Measurements from ENCODE around the gene ATG3.
"Not testable (repeated sequence)": the region's sequence is repeated elsewhere in the genome, so short reads cannot be mapped to it uniquely, and the experiment has no call there.

Gene ATG3

DNA sequence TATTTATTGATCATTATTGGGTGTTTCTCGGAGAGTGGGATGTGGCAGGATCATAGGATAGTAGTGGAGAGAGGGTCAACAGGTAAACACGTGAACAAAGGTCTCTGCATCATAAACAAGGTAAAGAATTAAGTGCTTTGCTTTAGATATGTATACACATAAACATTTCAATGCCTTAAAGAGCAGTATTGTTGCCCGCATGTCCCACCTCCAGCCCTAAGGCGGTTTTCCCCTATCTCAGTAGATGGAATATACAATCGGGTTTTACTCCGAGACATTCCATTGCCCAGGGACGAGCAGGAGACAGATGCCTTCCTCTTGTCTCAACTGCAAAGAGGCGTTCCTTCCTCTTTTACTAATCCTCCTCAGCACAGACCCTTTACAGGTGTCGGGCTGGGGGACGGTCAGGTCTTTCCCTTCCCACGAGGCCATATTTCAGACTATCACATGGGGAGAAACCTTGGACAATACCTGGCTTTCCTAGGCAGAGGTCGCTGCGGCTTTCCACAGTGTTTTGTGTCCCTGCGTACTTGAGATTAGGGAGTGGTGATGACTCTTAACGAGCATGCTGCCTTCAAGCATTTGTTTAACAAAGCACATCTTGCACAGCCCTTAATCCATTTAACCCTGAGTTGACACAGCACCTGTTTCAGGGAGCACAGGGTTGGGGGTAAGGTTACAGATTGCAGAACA lies 2.6 kb upstream of the ATG3 start:
- in situ Hi-C loops (cut with HindIII; ENCODE audit: low sequenced_read_pairs) = not testable (repeated sequence)

DNA sequence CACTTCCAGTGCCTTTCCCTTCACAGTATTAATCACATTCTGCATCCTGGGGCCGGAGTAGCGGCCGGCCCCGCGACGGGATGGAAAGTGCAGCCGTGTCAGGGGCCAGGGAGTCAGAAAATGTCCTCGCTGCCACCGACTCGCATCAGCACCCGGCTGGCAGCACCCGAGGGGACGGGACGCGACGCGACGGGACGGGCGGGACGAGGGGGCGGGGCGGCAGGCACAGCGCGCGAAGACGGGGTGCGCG lies 353 bp downstream of the ATG3 start:
- in situ Hi-C loops (cut with HindIII; ENCODE audit: low sequenced_read_pairs) = no loop called here

DNA sequence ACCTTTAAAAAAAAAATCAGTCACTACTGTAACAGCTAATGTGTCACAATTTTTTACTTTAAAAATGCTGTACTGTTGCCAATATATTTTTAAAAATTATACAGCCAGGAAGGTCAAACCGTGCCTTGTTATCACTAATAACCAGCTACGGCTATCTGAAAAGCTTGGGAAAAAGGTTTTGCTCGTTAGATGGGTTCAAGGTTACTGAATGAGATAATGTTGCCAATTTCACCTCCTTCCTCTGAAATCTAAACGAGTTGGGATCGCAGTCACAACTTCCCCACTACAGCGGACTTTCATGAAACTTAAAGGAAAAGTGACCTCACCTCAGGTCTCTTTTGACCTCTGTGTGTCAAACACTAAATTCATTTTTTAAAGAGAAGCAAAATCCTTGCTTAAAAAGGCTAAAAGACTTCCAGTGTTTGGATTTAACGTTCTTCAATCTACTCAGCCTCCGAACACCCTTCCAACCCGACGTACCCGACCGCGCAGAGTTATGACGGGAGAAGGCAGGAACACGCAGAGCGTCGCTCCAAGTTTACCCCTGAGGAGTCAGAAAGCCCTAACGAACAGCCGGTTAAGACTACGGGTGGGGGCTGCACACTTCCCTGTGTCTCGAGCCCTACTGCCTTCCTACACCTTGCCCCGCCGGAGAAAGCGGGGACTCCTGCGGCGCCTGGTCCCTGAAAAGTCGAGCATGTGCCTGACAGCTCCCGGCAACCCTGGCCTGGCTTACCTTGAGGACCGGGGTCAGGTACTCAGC lies 860 bp downstream of the ATG3 start:
- in situ Hi-C loops (cut with HindIII; ENCODE audit: low sequenced_read_pairs) = no loop called here

DNA sequence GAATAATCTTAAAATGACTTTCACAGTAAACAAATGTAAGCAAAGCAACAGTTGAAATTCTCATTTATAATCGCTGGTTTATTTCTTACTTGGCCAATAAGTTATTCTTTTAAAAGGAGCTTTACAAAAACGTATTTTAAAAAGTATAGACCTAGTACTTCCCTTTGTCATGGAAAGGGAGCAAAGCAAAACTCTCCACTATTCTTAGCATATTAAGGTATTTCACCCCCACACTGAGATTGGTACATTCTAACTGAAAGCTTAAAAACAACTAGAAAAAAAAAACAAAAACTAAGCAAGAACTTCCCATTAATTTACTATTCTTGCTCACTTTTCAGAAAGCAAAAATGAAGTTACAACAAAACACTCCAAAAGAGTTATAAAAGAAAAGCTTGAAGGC lies 1.5 kb downstream of the ATG3 start:
- in situ Hi-C loops (cut with HindIII; ENCODE audit: low sequenced_read_pairs) = no loop called here

DNA sequence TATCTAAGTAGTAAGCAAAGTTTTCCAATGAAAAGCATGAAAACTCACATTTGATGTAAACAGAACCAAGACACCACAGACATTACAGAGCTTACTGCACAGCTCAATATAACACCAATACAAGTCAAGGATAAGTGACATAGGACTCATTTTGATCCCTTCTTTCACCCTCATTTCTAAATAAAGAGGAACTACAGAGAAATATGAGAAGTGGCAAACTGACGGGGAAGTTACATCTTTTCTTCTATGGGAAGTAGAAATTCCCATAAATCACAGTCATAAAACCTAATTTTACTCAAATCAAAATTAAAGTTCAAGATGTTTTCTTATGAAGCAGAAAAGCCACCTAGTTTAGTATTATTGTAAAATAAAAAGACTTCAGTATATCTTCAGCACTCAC lies 3.8 kb downstream of the ATG3 start:
- in situ Hi-C loops (cut with HindIII; ENCODE audit: low sequenced_read_pairs) = no loop called here

DNA sequence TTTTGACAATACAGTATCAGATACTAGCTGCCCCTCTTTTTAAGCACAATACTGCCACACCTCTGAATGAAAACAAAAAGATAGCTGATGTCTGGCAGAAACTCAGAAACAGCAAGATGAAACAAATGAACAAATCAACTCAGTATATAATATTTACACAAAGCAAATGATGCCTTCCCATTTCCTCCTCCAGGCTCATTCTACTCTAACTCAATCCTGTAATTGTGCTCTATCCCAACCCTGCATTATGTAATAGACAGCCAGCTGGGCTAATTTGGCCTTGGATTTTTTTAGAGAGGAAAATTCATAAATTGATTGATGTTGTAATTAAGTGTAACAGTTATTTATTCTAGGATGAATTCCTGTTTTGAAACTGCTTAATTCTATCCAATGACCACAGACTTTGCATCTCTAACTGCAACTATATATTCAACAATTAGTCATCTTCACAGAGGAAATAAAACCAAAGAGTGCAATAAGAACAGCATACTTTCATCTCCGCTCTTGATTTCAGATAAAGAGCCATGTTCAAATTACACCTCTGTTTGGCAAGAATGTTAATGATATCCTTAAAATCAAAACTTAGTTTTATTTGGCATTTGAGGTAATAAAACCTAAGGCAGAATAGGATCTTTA lies 6.1 kb downstream of the ATG3 start:
- in situ Hi-C loops (cut with HindIII; ENCODE audit: low sequenced_read_pairs) = no loop called here

DNA sequence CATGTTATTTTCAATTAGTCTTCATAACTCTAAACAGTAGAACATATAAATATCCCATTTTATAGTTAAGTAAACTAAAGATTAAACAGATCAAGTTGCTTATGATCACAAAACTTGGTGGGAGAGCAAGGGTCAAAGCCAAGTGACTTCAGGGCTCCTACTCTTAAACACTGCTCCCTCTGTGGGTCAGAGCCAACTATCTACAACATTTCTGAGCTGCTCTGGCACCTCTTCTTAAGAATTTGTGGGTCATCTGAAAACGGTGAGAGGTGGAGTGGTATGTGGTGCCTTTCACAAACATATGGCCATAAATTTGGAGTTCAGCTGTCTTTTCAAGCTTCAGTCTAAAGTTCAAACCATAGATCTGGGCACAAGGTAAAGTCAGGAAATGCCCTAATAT lies 10.9 kb downstream of the ATG3 start:
- in situ Hi-C loops (cut with HindIII; ENCODE audit: low sequenced_read_pairs) = no loop called here

DNA sequence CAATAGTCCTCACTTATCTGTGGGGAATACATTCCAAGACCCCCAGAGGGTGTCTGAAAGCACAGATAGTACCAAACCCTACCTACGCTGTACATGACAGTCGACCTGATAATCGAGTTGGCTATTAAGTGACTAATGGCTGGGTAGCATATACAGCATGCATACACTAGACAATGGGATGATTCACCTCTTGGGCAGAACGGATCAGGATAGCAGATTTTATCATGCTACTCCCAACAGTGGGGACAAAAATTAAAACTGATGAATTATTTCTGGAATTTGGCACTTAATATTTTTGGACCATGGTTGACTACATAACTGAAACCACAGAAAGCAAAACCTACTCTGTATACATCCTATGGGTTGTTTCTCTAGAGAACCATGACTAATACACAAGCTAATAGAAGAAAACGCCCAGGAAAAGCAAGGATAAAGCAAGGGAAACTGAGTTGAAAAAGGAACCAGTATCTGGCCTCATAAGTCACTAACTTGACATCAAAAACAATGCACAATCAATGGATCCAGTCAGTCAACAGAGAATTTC lies 15.5 kb downstream of the ATG3 start:
- in situ Hi-C loops (cut with HindIII; ENCODE audit: low sequenced_read_pairs) = no loop called here

DNA sequence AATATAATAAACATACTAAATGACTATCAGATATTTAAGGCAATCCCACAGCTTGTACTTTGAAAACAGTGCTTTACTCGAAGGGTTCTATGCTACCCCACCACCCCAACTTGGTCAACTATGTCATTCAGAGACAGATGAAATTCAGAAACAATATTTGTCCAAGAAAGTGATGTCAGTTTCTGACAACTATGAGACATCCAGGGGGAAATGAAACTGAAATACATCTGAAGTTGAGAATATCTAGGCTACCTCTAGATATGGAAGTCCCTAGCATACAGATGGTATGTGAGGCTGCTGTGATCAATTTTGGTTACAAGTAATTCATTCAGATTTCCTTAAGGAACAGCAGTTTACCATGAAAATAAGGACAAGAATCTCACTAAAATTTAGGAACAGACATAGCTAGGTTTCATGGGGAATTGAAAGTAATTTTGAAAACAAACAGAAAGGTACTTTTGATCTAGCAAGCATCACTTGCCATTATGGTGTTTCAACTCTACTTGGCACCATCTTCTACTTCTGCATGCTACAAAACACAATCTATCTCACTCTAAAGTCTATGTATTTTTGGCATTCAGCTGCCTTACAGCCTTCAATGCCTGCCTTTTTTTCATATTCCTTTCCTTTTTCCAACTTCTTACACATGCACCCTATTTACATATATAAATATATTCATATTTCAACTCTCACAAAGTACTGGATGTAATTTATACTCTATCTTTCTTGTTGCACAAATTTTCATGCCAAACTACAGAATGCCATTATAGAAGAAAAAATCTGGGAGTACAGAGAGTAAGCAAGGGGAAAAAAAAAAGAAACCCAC lies 21.7 kb downstream of the ATG3 start:
- in situ Hi-C loops (cut with HindIII; ENCODE audit: low sequenced_read_pairs) = loop anchor here (5.0 kb wide), 1 partner anchor 33 kb away; no protein-coding TSS in a partner anchor

DNA sequence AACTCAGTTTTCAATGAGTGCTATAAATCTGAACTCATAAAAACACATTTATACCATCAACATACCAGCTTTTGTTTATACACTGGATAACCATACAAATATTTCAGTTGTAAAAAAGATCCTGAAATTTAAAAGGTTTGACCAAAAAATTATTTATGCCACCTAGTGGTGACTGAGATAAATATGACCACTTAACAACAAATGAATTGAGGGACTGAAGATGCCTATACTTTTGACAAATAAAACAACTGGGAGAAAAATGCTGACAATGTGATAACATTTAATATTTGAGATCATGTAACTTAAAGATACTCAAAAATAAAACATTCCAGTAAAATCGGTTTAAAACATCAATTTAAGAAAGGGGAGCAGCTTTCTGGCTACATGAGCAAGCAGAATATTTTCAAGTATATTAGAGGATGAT lies 30.4 kb downstream of the ATG3 start:
- in situ Hi-C loops (cut with HindIII; ENCODE audit: low sequenced_read_pairs) = no loop called here

DNA sequence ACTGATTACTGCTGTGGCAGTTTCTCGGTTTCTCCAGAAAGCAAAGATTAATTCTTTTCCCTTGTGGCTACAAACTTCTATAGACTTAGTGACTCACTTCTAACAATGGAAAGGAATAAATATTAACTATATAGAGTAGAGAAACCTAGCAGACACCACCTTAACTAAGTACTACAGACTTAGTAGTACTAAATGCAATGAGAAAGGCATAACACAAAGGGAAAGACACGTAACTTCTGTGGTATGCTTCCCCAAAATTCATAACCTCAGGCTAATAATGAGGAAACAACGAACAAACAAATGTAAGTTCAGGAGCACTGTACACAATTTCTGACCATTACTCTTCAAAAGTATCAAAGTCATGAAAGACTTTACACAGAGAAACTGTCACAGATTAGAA lies 31.2 kb downstream of the ATG3 start:
- in situ Hi-C loops (cut with HindIII; ENCODE audit: low sequenced_read_pairs) = no loop called here

DNA sequence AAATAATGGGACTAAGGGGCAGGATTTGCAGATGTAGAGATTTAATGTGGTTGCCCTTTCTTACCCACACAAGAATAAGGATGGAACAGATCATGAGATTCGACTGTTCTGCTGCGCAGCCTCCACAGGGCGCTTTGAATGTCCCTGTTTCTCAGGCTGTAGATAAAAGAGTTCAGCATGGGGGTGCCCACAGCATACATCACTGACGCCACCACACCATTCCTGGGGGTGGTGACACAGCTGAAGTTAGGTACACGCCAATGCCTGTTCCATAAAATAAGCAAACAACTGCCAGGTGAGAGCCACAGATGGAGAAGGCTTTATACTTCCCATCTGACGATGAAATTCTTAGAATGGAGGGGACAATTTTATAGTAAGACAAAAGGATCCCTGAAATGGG lies 37.6 kb downstream of the ATG3 start:
- in situ Hi-C loops (cut with HindIII; ENCODE audit: low sequenced_read_pairs) = loop anchor here (25.0 kb wide), 1 partner anchor 212 kb away; no protein-coding TSS in a partner anchor

DNA sequence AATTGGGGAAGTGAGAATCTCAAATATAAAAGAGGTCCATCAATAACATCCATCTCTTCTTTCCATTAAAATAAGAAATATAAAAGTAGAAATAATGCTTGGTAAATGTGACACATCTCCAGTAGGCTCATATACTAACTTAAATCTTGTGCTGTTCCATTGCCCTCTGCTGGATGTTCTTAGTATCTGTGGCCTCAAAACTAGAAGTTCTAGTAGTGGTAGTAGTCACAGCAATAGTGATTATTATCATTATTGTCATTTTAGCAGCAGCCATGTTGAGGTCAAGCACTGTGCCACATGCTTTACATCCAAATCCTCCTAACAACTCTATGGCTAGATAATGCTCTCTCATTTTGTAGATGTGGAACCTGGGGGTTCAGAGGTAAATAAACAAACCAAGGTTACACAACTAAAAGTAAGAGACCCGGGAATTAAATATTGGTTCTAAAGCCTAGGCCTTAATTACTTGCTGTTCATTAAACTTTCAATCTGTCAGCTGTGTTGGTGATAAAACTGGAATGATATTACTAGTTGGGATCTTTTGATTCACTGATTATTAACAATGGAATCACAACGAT lies 42.2 kb downstream of the ATG3 start:
- in situ Hi-C loops (cut with HindIII; ENCODE audit: low sequenced_read_pairs) = loop anchor here (25.0 kb wide), 1 partner anchor 207 kb away; no protein-coding TSS in a partner anchor

DNA sequence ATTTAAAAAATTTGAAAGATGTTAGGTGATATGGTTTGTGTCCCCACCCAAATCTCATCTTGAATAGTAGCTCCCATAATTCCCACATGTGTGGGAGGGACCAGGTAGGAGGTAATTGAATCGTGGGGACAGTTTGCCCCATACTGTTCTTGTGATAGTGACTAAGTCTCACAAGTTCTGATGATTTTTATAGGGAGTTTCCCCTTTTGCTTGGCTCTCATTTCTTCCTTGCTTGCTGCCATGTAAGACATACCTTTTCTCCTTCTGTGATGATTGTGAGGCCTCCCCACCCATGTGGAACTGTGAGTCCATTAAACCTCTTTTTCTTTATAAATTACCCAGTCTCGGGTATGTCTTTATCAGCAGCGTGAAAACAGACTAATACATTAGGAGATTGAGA lies 42.8 kb downstream of the ATG3 start:
- in situ Hi-C loops (cut with HindIII; ENCODE audit: low sequenced_read_pairs) = loop anchor here (25.0 kb wide), 1 partner anchor 207 kb away; no protein-coding TSS in a partner anchor

DNA sequence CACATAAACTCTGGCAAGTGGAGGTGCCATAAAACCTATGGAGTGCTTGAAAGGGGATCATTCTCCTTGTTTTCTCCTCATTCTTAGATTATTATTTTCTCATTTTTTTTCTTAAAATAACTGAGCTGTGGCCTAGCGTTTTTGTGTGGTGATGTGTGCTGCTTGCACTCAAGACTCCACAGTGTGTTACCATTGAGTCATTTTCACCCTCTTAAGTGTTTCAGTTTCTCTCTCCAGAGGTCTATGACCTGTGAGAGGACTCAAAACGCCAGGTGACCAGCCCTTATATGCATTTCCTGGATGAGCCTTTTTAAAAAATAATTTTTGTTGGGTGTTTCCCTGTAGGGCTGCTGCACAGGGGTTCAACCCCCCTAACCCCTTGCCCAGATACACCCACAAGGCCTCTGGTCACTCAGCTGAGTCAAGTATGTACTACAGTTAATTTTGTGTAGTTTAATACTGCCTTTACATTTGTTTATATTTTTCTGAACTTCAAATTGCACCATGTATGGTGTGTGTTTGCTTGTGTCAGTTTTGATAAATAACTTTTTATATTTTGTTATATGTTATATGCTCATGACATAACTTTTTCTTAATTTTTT lies 47.1 kb downstream of the ATG3 start:
- in situ Hi-C loops (cut with HindIII; ENCODE audit: low sequenced_read_pairs) = loop anchor here (25.0 kb wide), 1 partner anchor 202 kb away; no protein-coding TSS in a partner anchor

DNA sequence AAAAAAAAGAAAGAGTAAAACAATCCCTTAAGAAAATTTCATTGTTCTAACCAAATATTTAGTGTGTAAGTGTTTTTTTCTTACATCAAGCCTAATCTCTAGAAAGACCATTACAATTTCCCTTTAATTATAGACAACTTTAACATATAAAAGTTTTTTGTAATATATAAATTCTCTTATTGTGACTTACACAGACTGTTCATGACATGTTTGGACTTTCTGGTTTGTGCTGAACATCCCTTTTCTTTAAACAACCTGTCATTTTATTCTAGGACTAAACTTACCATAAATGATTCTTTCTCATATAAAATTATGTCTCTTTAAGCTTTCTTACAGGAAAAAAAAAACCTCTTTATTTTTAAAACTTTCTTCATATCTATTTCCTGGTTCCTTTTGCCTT lies 49.4 kb downstream of the ATG3 start:
- in situ Hi-C loops (cut with HindIII; ENCODE audit: low sequenced_read_pairs) = loop anchor here (25.0 kb wide), 1 partner anchor 200 kb away; no protein-coding TSS in a partner anchor

DNA sequence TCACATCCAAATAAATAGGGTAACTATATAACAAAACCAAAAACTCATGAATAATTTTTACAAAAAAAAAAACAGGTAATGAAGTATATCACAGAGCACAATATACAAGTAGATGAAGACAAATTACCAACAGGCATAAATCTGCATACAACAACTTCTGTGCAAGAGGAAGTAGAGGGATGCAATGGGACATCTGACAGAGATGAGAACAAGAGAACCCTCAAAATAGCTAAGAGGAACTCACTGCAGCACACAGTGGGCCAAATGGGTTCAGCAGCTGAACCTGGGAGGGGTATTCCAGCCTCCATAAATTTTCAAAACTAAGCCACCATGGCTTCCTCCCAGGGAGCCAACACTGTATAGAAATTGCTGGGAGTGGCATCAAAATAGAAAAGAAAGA lies 52.9 kb downstream of the ATG3 start:
- in situ Hi-C loops (cut with HindIII; ENCODE audit: low sequenced_read_pairs) = loop anchor here (5.0 to 25.0 kb wide), 2 partner anchors 33 to 197 kb away; no protein-coding TSS in a partner anchor

DNA sequence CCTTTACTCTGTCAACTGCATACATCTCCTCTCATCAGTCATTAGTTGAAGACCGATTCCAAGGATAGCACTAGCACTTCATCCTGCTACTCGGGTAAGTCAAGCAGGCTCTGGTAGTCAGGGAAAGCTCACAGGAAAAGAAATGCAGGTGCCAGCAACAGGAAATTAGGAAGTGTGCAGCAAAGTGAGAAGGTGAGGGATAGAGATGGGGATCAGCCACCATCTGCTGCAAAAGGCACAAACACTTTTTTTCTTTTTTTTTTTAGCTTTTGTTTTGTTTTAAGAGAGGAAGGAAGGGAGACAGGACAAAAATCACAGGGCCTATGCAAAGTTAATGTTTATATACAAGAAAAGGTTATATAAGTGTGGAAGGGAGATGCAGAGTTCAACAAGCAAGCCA lies 53.5 kb downstream of the ATG3 start:
- in situ Hi-C loops (cut with HindIII; ENCODE audit: low sequenced_read_pairs) = loop anchor here (5.0 to 25.0 kb wide), 2 partner anchors 34 to 196 kb away; no protein-coding TSS in a partner anchor

DNA sequence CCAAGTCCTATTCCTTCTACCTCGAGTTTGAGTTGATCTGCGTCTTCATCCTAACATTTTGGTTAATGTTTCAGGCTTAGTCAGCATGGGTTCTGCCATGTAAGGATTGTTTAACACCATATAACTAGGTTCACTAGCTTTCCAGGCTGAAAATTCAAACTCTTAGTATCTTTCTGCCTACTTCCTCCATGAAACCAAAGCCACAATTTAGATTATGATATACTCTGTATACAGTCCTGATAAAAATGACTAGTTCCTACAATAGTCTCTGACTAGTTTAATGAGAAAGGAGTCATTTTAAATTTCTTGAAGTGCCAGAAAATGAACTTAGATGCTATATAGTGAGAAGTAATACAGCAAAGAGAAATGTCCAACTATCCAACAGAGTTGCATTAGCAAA lies 55.9 kb downstream of the ATG3 start:
- in situ Hi-C loops (cut with HindIII; ENCODE audit: low sequenced_read_pairs) = loop anchor here (5.0 to 25.0 kb wide), 2 partner anchors 36 to 194 kb away; no protein-coding TSS in a partner anchor

DNA sequence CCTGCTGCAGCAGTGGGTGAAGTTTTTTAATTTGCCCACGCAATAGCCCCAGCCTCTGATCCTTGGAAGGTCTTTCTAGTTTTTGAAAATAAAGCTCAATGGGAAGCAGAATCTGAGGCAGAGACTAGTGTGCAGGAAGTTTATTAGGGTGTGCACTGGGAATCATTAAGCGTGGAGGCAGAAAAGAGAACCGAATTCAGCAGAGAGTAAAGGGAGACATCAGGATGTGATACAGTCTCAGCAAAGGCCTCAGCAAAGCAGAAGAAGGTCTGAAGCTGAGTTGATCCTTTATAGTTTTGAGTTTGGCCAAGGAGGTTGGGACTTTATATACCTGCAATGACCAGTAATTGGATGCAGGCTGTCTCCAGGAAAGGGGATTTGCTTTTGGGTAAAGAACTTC lies 57.6 kb downstream of the ATG3 start:
- in situ Hi-C loops (cut with HindIII; ENCODE audit: low sequenced_read_pairs) = loop anchor here (25.0 kb wide), 1 partner anchor 192 kb away; no protein-coding TSS in a partner anchor

Measured in endothelial cell of hepatic sinusoid (primary cell).